Caki2 (cell line): ENCODE results near the gene LEMD2. TPM values are rescaled to one million over a fixed set of nuclear protein-coding genes. Genes with fewer than 3 reads are reported as not detected.
"Not testable (repeated sequence)": the region's sequence is repeated elsewhere in the genome, so short reads cannot be mapped to it uniquely, and the experiment has no call there.

Experiments used
- DNase-seq: peaks from one replicate; pipeline ENCODE4 v3.0.0-alpha.2; 2015; ENCODE audit warnings: low read depth
- in situ Hi-C: cut with HindIII; loops from 2 replicates; pipeline ENCODE4 v1.10.0; 2016; ENCODE audit warnings: low sequenced_read_pairs, low pct_unique_long_range_greater_than_20kb, mixed read lengths
- total RNA-seq: library from RNA; depleted of rRNA; stranded (reverse); fragments of >200 nt; shearing (Covaris generic); gene quantifications from 2 replicates; pipeline ENCODE4 v1.2.3, GENCODE V29; 2014; ENCODE audit warnings: low replicate concordance; rRNA removed

LEMD2 gene
- total RNA-seq, result 150 and 167 TPM in 2 replicates

GRCh38 chr6:33788694-33789549 is at the start of gene LEMD2:
LEMD2 (minus strand) TSS chr6:33789130; CDS start chr6:33789116, 14 bp downstream.
- in situ Hi-C loops, result no loop called here
- peak; percentile 95 for DNase-seq

GRCh38 chr6:33837971-33838665 is 49.2 kb upstream of the LEMD2 start:
- in situ Hi-C loops, result no loop called here
- no peak for DNase-seq

- DNase-seq, result no peak
- in situ Hi-C loops, result no loop called here
These were observed 48.0 kb upstream of the LEMD2 start for GRCh38 chr6:33836806-33837469.

GRCh38 chr6:33834401-33835392 is 45.8 kb upstream of the LEMD2 start:
- no peak for DNase-seq
- in situ Hi-C loops, result no loop called here

GRCh38 chr6:33833599-33833998 is 44.7 kb upstream of the LEMD2 start:
- DNase-seq, result no peak
- in situ Hi-C loops, result no loop called here

- in situ Hi-C loops, DNase-seq: not testable (repeated sequence)
These were observed 43.9 kb upstream of the LEMD2 start for GRCh38 chr6:33832831-33833230.

- in situ Hi-C loops, DNase-seq: not testable (repeated sequence)
These were observed 42.8 kb upstream of the LEMD2 start for GRCh38 chr6:33831725-33832124.

- no peak for DNase-seq
- in situ Hi-C loops, result no loop called here
These were observed 41.8 kb upstream of the LEMD2 start for GRCh38 chr6:33830635-33831240.

- in situ Hi-C loops, result no loop called here
- no peak for DNase-seq
These were observed 40.1 kb upstream of the LEMD2 start for GRCh38 chr6:33828764-33829731.

- no peak for DNase-seq
- in situ Hi-C loops, result no loop called here
These were observed 39.5 kb upstream of the LEMD2 start for GRCh38 chr6:33828452-33828763.

GRCh38 chr6:33827546-33828451 is 38.9 kb upstream of the LEMD2 start:
- DNase-seq, result no peak
- in situ Hi-C loops, result no loop called here

- DNase-seq, result no peak
- in situ Hi-C loops, result no loop called here
These were observed 37.6 kb upstream of the LEMD2 start for GRCh38 chr6:33826537-33826936.

GRCh38 chr6:33824461-33825154 is 35.7 kb upstream of the LEMD2 start:
- no peak for DNase-seq
- in situ Hi-C loops, result no loop called here

- no peak for DNase-seq
- in situ Hi-C loops, result no loop called here
These were observed 34.9 kb upstream of the LEMD2 start for GRCh38 chr6:33823806-33824205.
